Measurements from ENCODE around the gene ITSN2. TPM values are rescaled to one million over a fixed set of nuclear protein-coding genes. Genes with fewer than 3 reads are reported as not detected.

ITSN2 gene
- polyA plus RNA-seq, 1 experiment, result 16.3 TPM

GRCh38 chr2:24273598-24273997 is 86.7 kb downstream of the ITSN2 start:
- no peak for TF ChIP-seq CTCF (IDR thresholded peaks at IDR 0.05; ENCODE audit: insufficient read depth, low read depth, low read length)
- CTCF ChIA-PET, result interaction anchor here (1.7 kb wide), 1 partner anchor 15 kb away, joined by 3 read pairs; no protein-coding TSS in a partner anchor
- Histone ChIP-seq H3K4me3 (ENCODE audit: low read depth, low read length) (no peak overlapping the region), H3K36me3 (ENCODE audit: control insufficient read depth, insufficient read depth, low read length) (peaks cover 4% of the 10 kb centered on the region), H3K27me3 (ENCODE audit: control insufficient read depth, insufficient read depth, low read length) (no peaks in the 10 kb centered on the region)
- DNase-seq (ENCODE audit: low read depth), result no peak
- POLR2A ChIA-PET, result no interaction called here

GRCh38 chr2:24272907-24273306 is 87.4 kb downstream of the ITSN2 start:
- no peak for DNase-seq (ENCODE audit: low read depth)
- H3K4me3 ChIP-seq (ENCODE audit: low read depth, low read length), result no peak overlapping the region
- H3K27me3 ChIP-seq (ENCODE audit: control insufficient read depth, insufficient read depth, low read length), result no peaks in the 10 kb centered on the region
- ChIA-PET POLR2A (no interaction called here), CTCF (interaction anchor here (1.7 kb wide), 1 partner anchor 15 kb away, joined by 3 read pairs; no protein-coding TSS in a partner anchor)
- no peak for TF ChIP-seq CTCF (IDR thresholded peaks at IDR 0.05; ENCODE audit: insufficient read depth, low read depth, low read length)
- H3K36me3 ChIP-seq (ENCODE audit: control insufficient read depth, insufficient read depth, low read length), result peaks cover 4% of the 10 kb centered on the region

- TF ChIP-seq CTCF (IDR thresholded peaks at IDR 0.05; ENCODE audit: insufficient read depth, low read depth, low read length), result no peak
- ChIA-PET CTCF (interaction anchor here (0.6 kb wide), 1 partner anchor 137 kb away, joined by 3 read pairs; no protein-coding TSS in a partner anchor), POLR2A (no interaction called here)
- no peak for DNase-seq (ENCODE audit: low read depth)
- Histone ChIP-seq H3K27me3 (ENCODE audit: control insufficient read depth, insufficient read depth, low read length) (no peaks in the 10 kb centered on the region), H3K36me3 (ENCODE audit: control insufficient read depth, insufficient read depth, low read length) (peaks cover 4% of the 10 kb centered on the region), H3K4me3 (ENCODE audit: low read depth, low read length) (no peak overlapping the region)
Observed at GRCh38 chr2:24272161-24272802, 88.1 kb downstream of the ITSN2 start.

GRCh38 chr2:24269265-24269664 is 91.1 kb downstream of the ITSN2 start:
- CTCF ChIA-PET, result no interaction called here
- no peak for DNase-seq (ENCODE audit: low read depth)
- no peak overlapping the region for H3K4me3 ChIP-seq (ENCODE audit: low read depth, low read length)
- POLR2A ChIA-PET, result no interaction called here
- no peaks in the 10 kb centered on the region for H3K27me3 ChIP-seq (ENCODE audit: control insufficient read depth, insufficient read depth, low read length)
- TF ChIP-seq CTCF (IDR thresholded peaks at IDR 0.05; ENCODE audit: insufficient read depth, low read depth, low read length), result no peak
- H3K36me3 ChIP-seq (ENCODE audit: control insufficient read depth, insufficient read depth, low read length), result peaks cover 4% of the 10 kb centered on the region

- ChIA-PET CTCF (no interaction called here), POLR2A (no interaction called here)
- peaks cover 3% of the 10 kb centered on the region for H3K36me3 ChIP-seq (ENCODE audit: control insufficient read depth, insufficient read depth, low read length)
Observed at GRCh38 chr2:24265212-24265611, 95.1 kb downstream of the ITSN2 start.

More at GRCh38 chr2:24265212-24265611, 95.1 kb downstream of the ITSN2 start:
- DNase-seq (ENCODE audit: low read depth), result no peak
- H3K27me3 ChIP-seq (ENCODE audit: control insufficient read depth, insufficient read depth, low read length), result no peaks in the 10 kb centered on the region
- no peak overlapping the region for H3K4me3 ChIP-seq (ENCODE audit: low read depth, low read length)
- no peak for TF ChIP-seq CTCF (IDR thresholded peaks at IDR 0.05; ENCODE audit: insufficient read depth, low read depth, low read length)

Data from BJ (cell line).